Measurements from ENCODE around the gene DUSP9. TPM values are rescaled to one million over a fixed set of nuclear protein-coding genes. Genes with fewer than 3 reads are reported as not detected.
A peak's percentile ranks its signal among the peaks of the same experiment; 100 is the strongest.

DUSP9 gene
- total RNA-seq, 1 experiment from 2014 or later: 14.2 TPM

GRCh38 chrX:153657161-153657560 is 10.2 kb downstream of the DUSP9 start (continued):
- TF ChIP-seq POLR2AphosphoS5 (IDR thresholded peaks at IDR 0.05; ENCODE audit: low read depth, low read length): no peak

GRCh38 chrX:153659268-153659667 is 12.3 kb downstream of the DUSP9 start:
- H2AFZ ChIP-seq (ENCODE audit: low read depth, low read length, poor library complexity, severe bottlenecking): no peak overlapping the region
- no peak for DNase-seq (ENCODE audit: low read depth, low spot score)
- RAD21 ChIA-PET (ENCODE audit: low non-redundant PET in 1 of 2, low total read pairs in 2 of 2, uncharacterized antibody in 2 of 2, unreplicated experiment in 2 of 2): no interaction called here
- H3K79me2 ChIP-seq (ENCODE audit: insufficient read depth, low read length): no peaks in the 10 kb centered on the region
- no peak overlapping the region for H3K4me2 ChIP-seq (ENCODE audit: low read length)
- TF ChIP-seq POLR2AphosphoS5 (IDR thresholded peaks at IDR 0.05; ENCODE audit: low read depth, low read length): no peak
- TF ChIP-seq CEBPB (IDR thresholded peaks at IDR 0.05; ENCODE audit: low read depth): no peak
- H3K9me2 ChIP-seq (ENCODE audit: insufficient read depth): no peaks in the 10 kb centered on the region
- POLR2A ChIA-PET: no interaction called here
- H3K9ac ChIP-seq (ENCODE audit: low read length): no peak overlapping the region
- no peak overlapping the region for H3K27ac ChIP-seq (ENCODE audit: low read depth, low read length)
- H3K27me3 ChIP-seq (ENCODE audit: insufficient read depth, low read length): no peaks in the 10 kb centered on the region
- CTCF ChIA-PET: interaction anchor here (0.6 to 0.7 kb wide), 2 partner anchors 664 to 719 kb away, joined by 3 to 5 read pairs; no protein-coding TSS in a partner anchor
- H3K9me3 ChIP-seq (ENCODE audit: control insufficient read depth in 1 of 2, insufficient read depth in 1 of 2, low read depth in 1 of 2, low read length in 2 of 2): no peaks in the 10 kb centered on the region
- no peaks in the 10 kb centered on the region; a peak in 2 of 4 replicates for H3K4me1 ChIP-seq (ENCODE audit: control insufficient read depth in 1 of 2, insufficient read depth in 2 of 2, low read length in 2 of 2)
- intact Hi-C loops (cut with micrococcal nuclease): no loop called here
- BruUV-seq (replicated peaks): no TSS peak
- H3K36me3 ChIP-seq (ENCODE audit: control insufficient read depth in 1 of 2, insufficient read depth in 2 of 2, low read length in 2 of 2): no peaks in the 10 kb centered on the region
- H3K4me3 ChIP-seq (replicated peaks in 1 of 2; ENCODE audit: low read depth in 1 of 2, low read length in 2 of 2): no peak overlapping the region
- no peaks in the 10 kb centered on the region for H4K20me1 ChIP-seq (ENCODE audit: insufficient read depth)
- ATAC-seq: no peak

- no TSS peak for BruUV-seq (replicated peaks)
- H3K27me3 ChIP-seq (ENCODE audit: insufficient read depth, low read length): no peaks in the 10 kb centered on the region
- POLR2A ChIA-PET: no interaction called here
- no peaks in the 10 kb centered on the region for H3K9me2 ChIP-seq (ENCODE audit: insufficient read depth)
- no peaks in the 10 kb centered on the region for H4K20me1 ChIP-seq (ENCODE audit: insufficient read depth)
- no peaks in the 10 kb centered on the region; a peak in 2 of 4 replicates for H3K4me1 ChIP-seq (ENCODE audit: control insufficient read depth in 1 of 2, insufficient read depth in 2 of 2, low read length in 2 of 2)
- RAD21 ChIA-PET (ENCODE audit: low non-redundant PET in 1 of 2, low total read pairs in 2 of 2, uncharacterized antibody in 2 of 2, unreplicated experiment in 2 of 2): interaction anchor here in 1 of 2 experiments (0.6 to 0.9 kb wide), 2 partner anchors 32 to 123 kb away, joined by 3 to 6 read pairs; no protein-coding TSS in a partner anchor
- H2AFZ ChIP-seq (ENCODE audit: low read depth, low read length, poor library complexity, severe bottlenecking): peak overlapping the region; percentile 78
- peak; percentile 96 for ATAC-seq
- H3K4me2 ChIP-seq (ENCODE audit: low read length): peak overlapping the region; percentile 55
- H3K4me3 ChIP-seq (replicated peaks in 1 of 2; ENCODE audit: low read depth in 1 of 2, low read length in 2 of 2): peak overlapping the region; percentile 16 to 20; a peak in 3 of 4 replicates
- no peaks in the 10 kb centered on the region for H3K36me3 ChIP-seq (ENCODE audit: control insufficient read depth in 1 of 2, insufficient read depth in 2 of 2, low read length in 2 of 2)
- no peaks in the 10 kb centered on the region for H3K9me3 ChIP-seq (ENCODE audit: control insufficient read depth in 1 of 2, insufficient read depth in 1 of 2, low read depth in 1 of 2, low read length in 2 of 2)
- CTCF ChIA-PET: interaction anchor here (0.7 to 1.1 kb wide), 3 partner anchors 12 to 123 kb away, joined by 3 read pairs; partner anchors contain the start of gene DUSP9
- DNase-seq (ENCODE audit: low read depth, low spot score): peak; percentile 51
- no peak overlapping the region for H3K27ac ChIP-seq (ENCODE audit: low read depth, low read length)
- H3K79me2 ChIP-seq (ENCODE audit: insufficient read depth, low read length): no peaks in the 10 kb centered on the region
- intact Hi-C loops (cut with micrococcal nuclease): loop anchor here (10.0 kb wide), 3 partner anchors 47 to 707 kb away; no protein-coding TSS in a partner anchor
- H3K9ac ChIP-seq (ENCODE audit: low read length): 0 out of 2 replicates have a peak overlapping the region, but pooled peaks have one; percentile 8
- TF ChIP-seq CTCF (IDR thresholded peaks at IDR 0.05 in 2 of 3, conservative IDR thresholded peaks at IDR 0.05 in 1 of 3; ENCODE audit: borderline replicate concordance in 1 of 3, insufficient read depth in 1 of 3, low read depth in 2 of 3, low read length in 2 of 3): peak in 2 of 3 experiments; percentile 61; a peak in 4 of 6 replicates
- no peak for TF ChIP-seq EZH2phosphoT487 (IDR thresholded peaks at IDR 0.05; ENCODE audit: borderline replicate concordance)
- no peak for TF ChIP-seq YY1 (IDR thresholded peaks at IDR 0.05; ENCODE audit: extremely low read depth, insufficient replicate concordance, low read depth, low read length)
- TF ChIP-seq REST (IDR thresholded peaks at IDR 0.05; ENCODE audit: low read depth): no peak
Observed at GRCh38 chrX:153662266-153662665, 15.3 kb downstream of the DUSP9 start.

Measured in HCT116 (cell line).